Measurements from ENCODE around the gene ABTB2. TPM values are rescaled to one million over a fixed set of nuclear protein-coding genes. Genes with fewer than 3 reads are reported as not detected.

ABTB2 gene
- total and polyA plus RNA-seq, 10 of the 15 experiments (the other 5 are each of a cell fraction or from before 2014, with no cell fraction given) = 0.13 to 2.1 (median 0.72) TPM

GRCh38 chr11:34111722-34112270 lies 246.0 kb downstream of the ABTB2 start:
- BruUV-seq (replicated peaks) = no TSS peak
- in situ Hi-C loops (cut with MboI) (no loop called here), intact Hi-C loops (cut with micrococcal nuclease; ENCODE audit: unreplicated experiment) (no loop called here)
- TF ChIP-seq PML (IDR thresholded peaks at IDR 0.05; ENCODE audit: low read length) = no peak
- TF ChIP-seq POU2F2 (IDR thresholded peaks at IDR 0.05; ENCODE audit: borderline replicate concordance, low read depth, low read length) = no peak
- no peak for TF ChIP-seq PAX8 (IDR thresholded peaks at IDR 0.05)
- TF ChIP-seq SPI1 (IDR thresholded peaks at IDR 0.05; ENCODE audit: borderline replicate concordance, insufficient read depth, low read depth, low read length) = no peak
- no peak for TF ChIP-seq RFX5 (IDR thresholded peaks at IDR 0.05; ENCODE audit: low read depth, low read length)
- TF ChIP-seq ZZZ3 (IDR thresholded peaks at IDR 0.05; ENCODE audit: control insufficient read depth, insufficient read length, low read depth) = no peak
- TF ChIP-seq POLR2AphosphoS5 (IDR thresholded peaks at IDR 0.05; ENCODE audit: low read length) = no peak
- no peak for TF ChIP-seq TCF12 (IDR thresholded peaks at IDR 0.05; ENCODE audit: low read depth, low read length)
- no peak for TF ChIP-seq STAT3 (IDR thresholded peaks at IDR 0.05; ENCODE audit: low read depth, low read length)
- TF ChIP-seq, protein P1, sequence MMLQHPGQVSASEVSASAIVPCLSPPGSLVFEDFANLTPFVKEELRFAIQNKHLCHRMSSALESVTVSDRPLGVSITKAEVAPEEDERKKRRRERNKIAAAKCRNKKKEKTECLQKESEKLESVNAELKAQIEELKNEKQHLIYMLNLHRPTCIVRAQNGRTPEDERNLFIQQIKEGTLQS (IDR thresholded peaks at IDR 0.05; ENCODE audit: borderline replicate concordance, extremely low read depth, low read depth, low read length) = no peak
- no peak for TF ChIP-seq CUX1 (IDR thresholded peaks at IDR 0.05; ENCODE audit: insufficient replicate concordance, low read depth, low read length)
- TF ChIP-seq ZNF24 (IDR thresholded peaks at IDR 0.05) = no peak
- TF ChIP-seq JUND (IDR thresholded peaks at IDR 0.05; ENCODE audit: low read depth, low read length) = no peak
- no peak for TF ChIP-seq SMC3 (IDR thresholded peaks at IDR 0.05; ENCODE audit: borderline replicate concordance, low read length)
- no peak for TF ChIP-seq STAT1 (conservative IDR thresholded peaks at IDR 0.05)
- 0 out of 2 replicates have a peak, but pooled peaks cover 3% of the 10 kb centered on the region for H3K4me1 ChIP-seq (ENCODE audit: control insufficient read depth, insufficient read depth, low read length)
- H4K20me1 ChIP-seq (ENCODE audit: control insufficient read depth, insufficient read depth) = no peaks in the 10 kb centered on the region
- H3K27ac ChIP-seq (ENCODE audit: control insufficient read depth, insufficient read depth) = no peak overlapping the region
- RAD21 ChIA-PET (ENCODE audit: unreplicated experiment) = interaction anchor here (0.7 to 2.1 kb wide), 2 partner anchors 34 to 138 kb away, joined by 3 to 6 read pairs; no protein-coding TSS in a partner anchor
- SMC1A ChIA-PET (ENCODE audit: uncharacterized antibody, unreplicated experiment) = interaction anchor here (0.5 kb wide), 1 partner anchor 19 kb away, joined by 3 read pairs; no protein-coding TSS in a partner anchor
- FAIRE-seq (no peak), ATAC-seq (no peak), DNase-seq (ENCODE audit: low read depth, low spot score) (no peak)
- H3K9me3 ChIP-seq (replicated peaks; ENCODE audit: control insufficient read depth, insufficient read depth, low read length) = no peaks in the 10 kb centered on the region
- no peak overlapping the region for H3K4me2 ChIP-seq (ENCODE audit: control insufficient read depth, insufficient read depth)
- H3K4me3 ChIP-seq = no peak overlapping the region
- H2AFZ ChIP-seq (ENCODE audit: control insufficient read depth, low read depth, low read length) = no peak overlapping the region
- WGBS (ENCODE audit: insufficient coverage, insufficient replicate concordance, low lambda C conversion rate, missing lambda C conversion rate) = 96% methylated on average over 6 of the region's 6 CpGs
- POLR2A ChIA-PET = interaction anchor here (0.6 kb wide), 1 partner anchor 20 kb away, joined by 5 read pairs; no protein-coding TSS in a partner anchor
- H3K79me2 ChIP-seq (ENCODE audit: control insufficient read depth, insufficient read depth, low read length) = peaks cover 25% of the 10 kb centered on the region
- H3K9ac ChIP-seq (ENCODE audit: control insufficient read depth, insufficient read depth, low read length) = no peak overlapping the region
- peaks cover 33 to 53% of the 10 kb centered on the region in 2 experiments for H3K36me3 ChIP-seq (ENCODE audit: control insufficient read depth in 2 of 2, insufficient read depth in 2 of 2, low read length in 1 of 2)
- CTCF ChIA-PET = interaction anchor here (0.6 kb wide), 1 partner anchor 376 kb away, joined by 3 read pairs; no protein-coding TSS in a partner anchor
- H3K27me3 ChIP-seq (replicated peaks in 1 of 2; ENCODE audit: control insufficient read depth in 2 of 2, insufficient read depth in 2 of 2, low read length in 1 of 2) = no peaks in the 10 kb centered on the region
